Activated T-cell treated with anti-CD3 and anti-CD28 coated beads, Interleukin-2, amount 50 U/mL, for 24 hours (primary cell): ENCODE results near the gene SPAG9.

Experiments used
- DNase-seq: peaks from one replicate; pipeline ENCODE4 v3.0.0-alpha.2; 2020
- H3K27ac Mint-ChIP-seq: 2 replicates; pipeline ENCODE4 v1.8.0; 2020; ENCODE audit warnings: mild to moderate bottlenecking, mixed read lengths
- H3K27me3 Mint-ChIP-seq: 2 replicates; pipeline ENCODE4 v1.8.0; 2020; ENCODE audit warnings: mixed read lengths
- H3K36me3 Mint-ChIP-seq: 2 replicates; pipeline ENCODE4 v1.8.0; 2020; ENCODE audit warnings: low read depth, mixed read lengths
- H3K4me1 Mint-ChIP-seq: 2 replicates; pipeline ENCODE4 v1.8.0; 2020; ENCODE audit warnings: low read depth, mixed read lengths
- H3K4me3 Mint-ChIP-seq: 2 replicates; pipeline ENCODE4 v1.8.0; 2020; ENCODE audit warnings: mild to moderate bottlenecking, moderate library complexity, mixed read lengths
- H3K9me3 Mint-ChIP-seq: 2 replicates; pipeline ENCODE4 v1.8.0; 2020; ENCODE audit warnings: mixed read lengths

The SPAG9 gene

DNA sequence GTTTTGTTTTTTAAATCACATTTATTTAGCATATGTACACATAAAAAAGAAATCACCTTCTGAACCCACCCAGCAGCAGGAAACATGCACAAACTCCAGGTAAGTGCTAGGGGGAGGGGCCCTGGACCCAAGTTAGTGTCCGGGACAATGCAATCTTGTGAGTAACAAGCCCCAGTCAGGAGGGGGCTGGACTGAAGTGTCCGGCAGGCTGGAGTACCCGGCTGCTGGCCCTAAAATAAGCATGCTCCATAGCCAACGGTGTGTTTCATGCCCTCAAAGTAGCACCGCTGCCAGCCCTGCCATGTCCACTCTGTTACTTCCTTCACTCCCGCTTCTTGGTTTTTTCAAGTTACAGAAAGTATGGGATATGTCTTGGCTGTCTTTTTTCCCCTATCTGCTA is 102.1 kb downstream of the SPAG9 start:
- no peaks in the 10 kb centered on the region for H3K27me3 Mint-ChIP-seq
- no peak overlapping the region for H3K27ac Mint-ChIP-seq
- H3K36me3 Mint-ChIP-seq, result peaks cover 59% of the 10 kb centered on the region
- H3K9me3 Mint-ChIP-seq, result no peaks in the 10 kb centered on the region
- no peak overlapping the region for H3K4me3 Mint-ChIP-seq
- no peaks in the 10 kb centered on the region for H3K4me1 Mint-ChIP-seq
- no peak for DNase-seq

DNA sequence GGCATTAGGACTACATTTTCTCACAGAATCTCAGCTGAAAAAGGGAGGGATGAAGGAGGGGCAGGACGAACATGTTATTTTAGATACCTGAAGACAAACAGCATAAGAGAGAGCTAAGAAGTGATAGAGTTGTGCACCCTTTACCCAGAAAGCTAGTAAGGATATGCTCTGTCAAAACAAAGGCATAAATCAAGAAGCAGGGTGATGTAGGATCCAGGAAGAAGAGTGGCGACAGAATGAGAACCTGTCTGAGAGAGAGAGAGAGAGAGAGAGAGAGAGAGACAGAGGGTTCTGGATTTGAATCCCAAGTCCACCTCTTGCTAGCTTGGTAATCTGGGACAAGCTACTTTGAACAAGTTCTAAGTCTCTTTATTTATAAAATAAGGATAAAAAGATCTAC is 103.4 kb downstream of the SPAG9 start:
- peaks cover 66% of the 10 kb centered on the region for H3K36me3 Mint-ChIP-seq
- no peak for DNase-seq
- H3K27ac Mint-ChIP-seq, result no peak overlapping the region
- no peaks in the 10 kb centered on the region for H3K9me3 Mint-ChIP-seq
- H3K4me3 Mint-ChIP-seq, result no peak overlapping the region
- H3K27me3 Mint-ChIP-seq, result no peaks in the 10 kb centered on the region
- H3K4me1 Mint-ChIP-seq, result no peaks in the 10 kb centered on the region

DNA sequence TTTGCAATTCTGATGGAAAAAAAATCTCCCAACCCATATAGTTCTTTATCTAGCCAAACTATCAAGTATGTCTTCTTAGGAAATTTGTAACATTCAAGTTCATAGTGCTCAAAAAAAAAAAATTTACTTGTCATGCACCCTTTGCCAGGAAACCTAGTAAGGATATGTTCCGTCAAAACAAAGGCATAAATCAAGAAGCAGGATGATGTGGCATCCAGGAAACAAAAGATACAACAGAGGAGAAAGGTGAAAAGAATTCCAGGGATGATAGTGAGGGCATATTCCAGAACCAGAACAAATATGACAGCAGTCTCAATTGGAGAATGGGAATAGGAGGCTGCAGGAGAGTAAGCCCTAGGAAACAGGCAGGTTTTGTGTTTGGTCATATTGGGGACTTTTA is 104.6 kb downstream of the SPAG9 start:
- Mint-ChIP-seq H3K36me3 (peaks cover 66% of the 10 kb centered on the region), H3K27me3 (no peaks in the 10 kb centered on the region), H3K4me1 (no peaks in the 10 kb centered on the region), H3K4me3 (no peak overlapping the region), H3K27ac (peak overlapping the region; percentile 27), H3K9me3 (no peaks in the 10 kb centered on the region)
- DNase-seq, result no peak

DNA sequence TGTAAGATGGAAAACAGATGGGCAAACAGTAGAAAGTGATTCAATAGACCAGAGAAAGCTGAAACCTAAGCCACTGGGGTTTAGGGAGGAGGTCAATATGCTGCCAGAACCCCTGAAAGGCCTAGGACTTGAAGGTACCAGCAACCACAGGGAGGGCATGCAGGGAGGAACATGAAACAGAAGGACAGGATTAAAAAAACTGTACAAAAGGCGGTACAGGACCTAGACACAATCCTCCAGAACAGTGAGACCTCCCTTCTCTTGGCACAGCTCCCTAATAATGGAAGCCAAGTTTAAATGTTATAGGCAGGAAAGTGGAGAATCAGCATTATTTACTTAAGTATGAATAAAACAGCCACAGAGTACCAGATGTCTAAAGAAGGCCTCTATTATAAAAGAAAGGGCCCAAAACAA is 105.5 kb downstream of the SPAG9 start:
- H3K4me3 Mint-ChIP-seq, result no peak overlapping the region
- no peaks in the 10 kb centered on the region for H3K27me3 Mint-ChIP-seq
- H3K27ac Mint-ChIP-seq, result peak overlapping the region; percentile 1
- peaks cover 63% of the 10 kb centered on the region for H3K36me3 Mint-ChIP-seq
- DNase-seq, result no peak
- no peaks in the 10 kb centered on the region for H3K4me1 Mint-ChIP-seq
- H3K9me3 Mint-ChIP-seq, result no peaks in the 10 kb centered on the region

DNA sequence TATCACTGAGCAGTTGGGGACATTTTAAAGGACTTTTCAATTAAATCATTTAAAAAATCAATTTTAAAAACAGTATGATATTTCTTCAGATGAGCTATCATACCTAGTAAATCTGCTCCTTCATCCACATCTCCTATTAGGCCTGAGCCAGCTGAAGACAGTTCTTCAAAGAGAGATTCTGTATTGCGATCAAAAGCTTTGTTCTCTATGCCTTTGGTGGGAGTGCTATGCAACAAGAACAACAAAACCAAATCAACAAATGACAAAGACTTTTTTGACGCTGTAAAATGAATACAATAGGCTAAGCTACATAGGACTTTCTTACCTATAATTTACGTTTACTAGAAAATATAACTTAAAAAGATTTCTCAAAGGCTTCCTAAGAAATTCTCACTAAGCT is 106.5 kb downstream of the SPAG9 start:
- no peak for DNase-seq
- Mint-ChIP-seq H3K36me3 (peaks cover 58% of the 10 kb centered on the region), H3K4me1 (no peaks in the 10 kb centered on the region), H3K9me3 (no peaks in the 10 kb centered on the region), H3K4me3 (no peak overlapping the region), H3K27ac (no peak overlapping the region), H3K27me3 (no peaks in the 10 kb centered on the region)

DNA sequence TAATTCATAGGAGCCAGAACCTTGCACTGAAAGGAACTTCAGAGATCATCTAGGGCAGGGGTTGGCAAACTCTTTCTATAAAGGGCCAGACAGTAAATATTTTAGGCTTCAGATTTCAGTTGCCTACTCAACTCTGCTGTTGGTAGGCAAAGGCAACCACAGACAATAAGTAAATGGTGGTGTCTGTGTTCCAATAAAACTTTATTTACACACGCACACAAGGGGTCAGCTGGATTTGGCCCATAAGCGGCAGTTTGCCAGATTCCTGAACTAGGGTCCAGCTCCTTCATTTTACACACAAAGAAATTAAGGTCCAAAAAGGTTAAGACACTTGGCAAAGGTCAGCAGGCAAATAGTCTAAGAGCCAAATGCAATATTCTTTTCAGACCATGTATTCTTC is 107.3 kb downstream of the SPAG9 start:
- Mint-ChIP-seq H3K4me3 (no peak overlapping the region), H3K36me3 (peaks cover 55% of the 10 kb centered on the region), H3K9me3 (no peaks in the 10 kb centered on the region), H3K27ac (no peak overlapping the region), H3K27me3 (no peaks in the 10 kb centered on the region), H3K4me1 (no peaks in the 10 kb centered on the region)
- no peak for DNase-seq

DNA sequence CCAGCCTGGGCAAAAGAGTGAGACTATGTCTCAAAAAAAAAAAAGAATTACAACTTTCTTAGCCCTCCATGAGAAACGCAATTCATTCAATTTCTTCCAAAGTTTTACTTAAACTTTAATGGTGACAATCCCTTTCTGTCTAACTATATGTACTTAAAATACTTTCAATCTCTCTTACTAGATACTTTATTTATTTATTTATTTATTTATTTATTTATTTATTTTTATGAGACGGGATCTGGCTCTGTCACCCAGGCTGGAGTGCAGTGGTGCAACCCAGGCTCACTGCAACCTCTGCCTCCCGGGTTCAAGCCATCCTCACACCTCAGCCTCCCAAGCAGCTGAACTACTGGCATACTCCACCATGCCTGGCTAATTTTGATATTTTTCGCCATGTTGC is 108.1 kb downstream of the SPAG9 start:
- Mint-ChIP-seq H3K27ac (no peak overlapping the region), H3K4me3 (no peak overlapping the region), H3K9me3 (no peaks in the 10 kb centered on the region), H3K36me3 (peaks cover 54% of the 10 kb centered on the region), H3K27me3 (no peaks in the 10 kb centered on the region), H3K4me1 (no peaks in the 10 kb centered on the region)
- DNase-seq, result no peak

DNA sequence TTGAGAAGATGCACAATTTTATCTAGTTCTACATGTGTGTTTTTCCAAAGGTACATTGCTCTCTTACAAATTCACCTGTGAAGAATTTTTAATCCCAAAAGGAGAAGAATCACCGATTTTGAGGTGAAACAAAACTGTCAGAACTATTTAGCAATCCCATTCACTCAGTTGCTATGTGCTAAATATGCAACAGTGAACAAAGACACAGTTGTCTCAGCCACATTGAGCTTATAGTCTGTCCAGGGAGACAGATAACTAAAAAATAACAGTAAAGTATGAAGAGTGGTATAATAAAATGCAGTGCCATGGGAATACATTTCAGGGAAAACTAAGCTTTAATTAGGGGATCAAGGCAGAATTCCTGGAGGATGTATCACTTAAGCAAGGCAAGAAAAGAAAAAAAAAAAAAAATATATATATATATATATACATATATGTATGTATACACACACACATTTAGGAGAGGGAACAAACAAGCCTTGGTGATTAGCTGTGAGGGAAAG is 110.4 kb downstream of the SPAG9 start:
- H3K9me3 Mint-ChIP-seq, result no peaks in the 10 kb centered on the region
- no peak overlapping the region for H3K27ac Mint-ChIP-seq
- peaks cover 49% of the 10 kb centered on the region for H3K36me3 Mint-ChIP-seq
- DNase-seq, result no peak
- no peaks in the 10 kb centered on the region for H3K4me1 Mint-ChIP-seq
- no peak overlapping the region for H3K4me3 Mint-ChIP-seq
- H3K27me3 Mint-ChIP-seq, result no peaks in the 10 kb centered on the region

DNA sequence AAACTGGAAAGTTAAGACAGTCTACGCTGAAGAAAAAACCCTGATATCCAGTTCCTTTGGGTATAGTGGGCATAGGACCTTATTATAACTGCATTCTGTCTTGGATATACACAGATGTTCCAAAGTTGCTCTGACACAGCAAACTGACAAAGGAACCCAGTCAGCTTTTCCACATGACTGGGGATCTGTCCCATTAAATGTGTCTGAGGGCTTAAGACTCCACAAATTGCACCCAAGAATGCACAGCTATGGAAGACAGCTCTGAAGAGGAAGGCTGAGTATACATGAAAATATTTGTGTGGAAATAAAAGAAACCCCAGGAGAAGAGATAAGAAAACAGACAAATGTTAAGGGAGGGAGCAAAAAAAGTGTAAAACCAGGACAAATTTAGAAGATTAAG is 114.1 kb downstream of the SPAG9 start:
- H3K36me3 Mint-ChIP-seq, result peaks cover 54% of the 10 kb centered on the region

DNA sequence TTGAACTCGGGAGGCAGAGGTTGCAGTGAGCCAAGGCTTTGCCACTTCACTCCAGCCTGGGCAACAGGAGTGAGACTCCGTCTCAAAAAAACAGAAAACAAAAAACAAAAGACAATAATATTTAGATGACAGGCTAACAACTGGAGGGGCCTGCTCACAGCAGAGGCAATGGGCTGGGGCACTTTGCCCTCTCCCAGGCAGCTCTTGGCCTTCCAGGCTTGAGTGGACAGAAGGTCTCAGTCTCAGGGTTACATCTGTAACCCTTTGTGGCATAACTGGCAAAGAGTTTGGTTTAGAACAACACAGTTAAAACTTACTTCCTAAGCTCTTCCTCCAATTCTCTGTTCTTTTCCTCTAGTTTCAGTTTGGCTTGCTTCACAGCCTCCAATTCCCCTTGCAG is 114.9 kb downstream of the SPAG9 start:
- H3K9me3 Mint-ChIP-seq, result no peaks in the 10 kb centered on the region
- no peak overlapping the region for H3K27ac Mint-ChIP-seq
- no peak for DNase-seq
- H3K27me3 Mint-ChIP-seq, result no peaks in the 10 kb centered on the region
- H3K36me3 Mint-ChIP-seq, result peaks cover 60% of the 10 kb centered on the region
- H3K4me3 Mint-ChIP-seq, result no peak overlapping the region
- H3K4me1 Mint-ChIP-seq, result peaks cover 8% of the 10 kb centered on the region

More for the DNA sequence above, 114.1 kb downstream of the SPAG9 start:
- H3K27me3 Mint-ChIP-seq, result no peaks in the 10 kb centered on the region
- peak overlapping the region; percentile 5 for H3K27ac Mint-ChIP-seq
- no peak for DNase-seq
- no peaks in the 10 kb centered on the region for H3K9me3 Mint-ChIP-seq
- no peak overlapping the region for H3K4me3 Mint-ChIP-seq
- peaks cover 1% of the 10 kb centered on the region for H3K4me1 Mint-ChIP-seq

DNA sequence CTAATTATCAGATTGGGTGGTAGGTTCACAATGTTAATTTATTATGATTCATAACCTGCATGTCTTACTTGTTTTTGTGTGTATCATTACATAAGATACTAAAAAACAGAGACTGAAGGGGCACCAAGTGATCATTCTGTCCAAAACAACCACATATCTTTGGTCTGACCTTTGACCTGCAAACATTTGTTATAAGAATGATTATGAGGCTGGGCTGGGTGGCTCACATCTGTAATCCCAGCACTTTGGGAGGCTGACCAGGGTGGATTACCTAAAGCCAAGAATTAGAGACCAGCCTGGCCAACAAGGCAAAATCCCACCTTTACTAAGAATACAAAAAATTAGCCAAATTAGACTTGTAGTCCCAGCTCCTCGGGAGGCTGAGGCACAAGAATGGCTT is 116.4 kb downstream of the SPAG9 start:
- no peaks in the 10 kb centered on the region for H3K9me3 Mint-ChIP-seq
- H3K27me3 Mint-ChIP-seq, result no peaks in the 10 kb centered on the region
- DNase-seq, result no peak
- peaks cover 64% of the 10 kb centered on the region for H3K36me3 Mint-ChIP-seq
- no peak overlapping the region for H3K27ac Mint-ChIP-seq
- H3K4me3 Mint-ChIP-seq, result no peak overlapping the region
- H3K4me1 Mint-ChIP-seq, result peaks cover 8% of the 10 kb centered on the region

DNA sequence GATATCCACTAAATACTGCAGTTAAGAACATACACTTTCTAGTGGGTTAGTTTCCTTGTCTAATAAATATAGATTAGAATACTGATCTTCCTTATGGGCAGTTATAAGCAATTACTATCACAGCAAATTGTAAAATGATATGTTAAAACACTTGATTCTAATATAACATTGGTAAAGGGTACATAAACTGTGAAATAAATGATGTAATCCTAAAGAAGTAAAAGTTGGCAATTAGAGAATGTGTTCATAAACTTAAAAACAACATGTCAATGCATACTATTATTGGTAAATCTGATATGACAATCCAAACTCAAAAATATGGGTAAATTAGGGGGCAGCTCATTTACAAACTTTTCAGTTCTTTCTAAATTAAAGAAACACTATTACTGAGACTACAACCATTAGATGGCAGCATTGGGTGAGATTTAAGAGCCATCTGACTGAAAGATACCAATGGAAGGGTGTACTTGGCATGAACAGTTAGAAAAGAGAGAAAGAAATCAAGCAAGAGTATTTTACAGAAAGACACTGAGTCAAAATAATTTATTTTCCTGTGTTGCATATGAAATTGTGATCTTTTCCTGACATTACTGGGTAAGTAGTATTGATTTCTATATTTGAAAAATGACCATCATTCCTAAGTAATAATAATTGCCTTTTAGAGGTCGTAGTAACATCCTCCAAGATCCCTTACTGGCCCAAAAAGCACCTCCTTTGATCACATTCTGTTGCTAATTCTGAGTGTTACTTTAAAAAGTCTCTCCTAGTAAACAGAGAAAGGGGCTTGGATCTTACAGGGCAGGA is 119.6 kb downstream of the SPAG9 start:
- H3K4me1 Mint-ChIP-seq, result peaks cover 8% of the 10 kb centered on the region
- no peak overlapping the region for H3K27ac Mint-ChIP-seq
- no peaks in the 10 kb centered on the region for H3K9me3 Mint-ChIP-seq
- peaks cover 75% of the 10 kb centered on the region for H3K36me3 Mint-ChIP-seq
- no peak overlapping the region for H3K4me3 Mint-ChIP-seq
- no peak for DNase-seq
- H3K27me3 Mint-ChIP-seq, result no peaks in the 10 kb centered on the region

DNA sequence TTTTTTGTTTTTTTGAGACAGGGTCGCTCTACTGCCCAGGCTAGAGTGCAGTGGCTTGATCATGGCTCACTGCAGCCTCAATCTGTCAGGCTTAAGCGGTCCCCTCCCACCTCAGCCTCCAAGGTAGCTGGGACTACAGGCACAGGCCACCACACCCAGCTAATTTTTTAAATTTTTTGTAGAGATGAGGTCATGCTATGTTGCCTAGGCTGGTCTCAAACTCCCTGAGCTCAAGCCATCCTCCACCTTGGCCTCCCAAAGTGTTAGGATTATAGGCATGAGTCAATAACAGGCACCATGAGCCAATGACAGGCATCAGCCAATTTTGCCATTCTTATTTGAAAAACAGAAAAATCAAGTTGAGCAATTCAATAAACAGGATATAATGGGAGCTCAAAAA is 125.0 kb downstream of the SPAG9 start:
- Mint-ChIP-seq H3K27me3 (no peaks in the 10 kb centered on the region), H3K9me3 (no peaks in the 10 kb centered on the region), H3K4me3 (no peak overlapping the region), H3K4me1 (no peaks in the 10 kb centered on the region), H3K27ac (no peak overlapping the region), H3K36me3 (peaks cover 84% of the 10 kb centered on the region)
- DNase-seq, result no peak

DNA sequence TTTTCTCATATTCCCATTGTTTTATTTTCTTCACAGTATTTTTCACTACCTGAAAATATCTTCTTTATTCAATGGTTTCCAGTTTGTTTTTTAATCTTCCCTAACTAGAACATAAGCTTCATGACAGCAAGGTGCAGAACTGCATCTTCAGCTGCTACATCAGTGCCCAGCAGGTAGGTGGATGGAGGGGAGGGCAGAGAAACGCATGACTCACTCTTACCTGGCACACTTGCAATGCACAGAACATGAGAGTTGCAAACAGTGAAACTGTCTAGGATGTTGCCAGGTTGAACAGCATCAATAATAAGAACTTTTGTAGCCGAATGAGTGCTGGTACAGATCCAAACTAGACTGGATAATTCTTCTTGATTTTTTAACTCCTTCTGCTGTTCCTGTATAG is 127.1 kb downstream of the SPAG9 start:
- Mint-ChIP-seq H3K9me3 (no peaks in the 10 kb centered on the region), H3K27me3 (no peaks in the 10 kb centered on the region), H3K4me3 (no peak overlapping the region), H3K36me3 (peaks cover 88% of the 10 kb centered on the region), H3K27ac (no peak overlapping the region), H3K4me1 (no peaks in the 10 kb centered on the region)
- DNase-seq, result no peak

DNA sequence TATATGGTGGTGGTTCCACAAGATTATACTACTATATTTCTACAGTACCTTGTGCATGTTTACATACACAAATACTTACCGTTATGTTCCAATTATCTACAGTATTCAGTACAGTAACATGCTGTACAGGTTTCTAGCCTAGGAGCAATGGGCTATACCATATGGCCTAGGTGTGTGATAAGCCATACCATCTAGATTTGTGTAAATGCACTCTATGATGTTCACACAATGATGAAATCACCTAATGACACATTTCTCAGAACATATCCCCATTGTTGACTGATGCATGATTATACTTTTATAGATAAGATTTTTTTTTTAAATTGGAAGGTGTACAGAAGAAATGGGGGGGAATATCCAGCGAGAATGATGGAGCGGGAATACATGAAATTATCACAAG is 131.5 kb downstream of the SPAG9 start:
- H3K27ac Mint-ChIP-seq, result no peak overlapping the region
- peaks cover 83% of the 10 kb centered on the region for H3K36me3 Mint-ChIP-seq
- H3K4me3 Mint-ChIP-seq, result no peak overlapping the region
- H3K4me1 Mint-ChIP-seq, result no peaks in the 10 kb centered on the region
- DNase-seq, result no peak
- no peaks in the 10 kb centered on the region for H3K27me3 Mint-ChIP-seq
- H3K9me3 Mint-ChIP-seq, result no peaks in the 10 kb centered on the region
